NCI-H1694 treated with DMSO at 0.1 percent for 48 hours (cell line): ENCODE data around the gene ALPL.
"Not testable (repeated sequence)": the region's sequence is repeated elsewhere in the genome, so short reads cannot be mapped to it uniquely, and the experiment has no call there.

ENCODE experiments used
- DNase-seq: peaks from one replicate; lab custom pipeline; 2025; lab: John Stamatoyannopoulos, UW

The ALPL gene

DNA sequence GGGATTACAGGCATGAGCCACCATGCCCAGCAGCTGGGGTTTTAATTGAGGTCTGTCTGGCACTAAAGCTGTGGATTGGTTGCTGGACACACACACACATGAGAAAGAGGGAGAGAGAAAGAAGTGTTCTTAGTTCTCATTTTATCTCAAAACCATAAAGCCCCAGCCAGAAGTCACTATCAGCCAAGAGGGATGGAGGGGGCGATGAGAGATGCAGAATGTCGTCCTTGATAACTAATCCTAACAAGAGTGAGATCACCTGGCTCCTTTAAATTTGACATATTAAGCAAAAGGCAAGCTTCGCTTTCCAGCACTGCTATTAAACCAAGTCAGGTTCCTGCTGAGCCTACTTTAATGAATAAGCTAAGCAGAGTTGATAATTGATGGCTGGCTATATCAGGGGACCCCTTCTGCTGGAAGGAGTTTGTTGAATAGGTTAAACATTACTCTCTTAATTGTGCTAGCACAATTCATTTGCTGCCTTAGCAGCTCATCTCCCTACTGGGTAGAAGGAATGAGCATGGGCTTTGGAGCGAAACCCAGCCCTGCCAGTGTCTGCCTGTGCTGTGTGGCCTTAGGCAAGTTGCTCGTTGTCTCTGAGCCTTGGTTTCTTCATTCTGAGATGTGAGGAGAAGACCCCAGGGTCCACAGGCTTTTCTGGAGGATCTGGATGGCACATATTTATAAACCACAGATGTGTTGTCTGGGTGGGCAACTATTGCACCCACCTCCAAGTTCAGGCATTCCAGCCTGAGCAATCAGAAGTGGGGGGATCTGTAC, 50.8 kb downstream of the ALPL start:
- DNase-seq: no peak

DNA sequence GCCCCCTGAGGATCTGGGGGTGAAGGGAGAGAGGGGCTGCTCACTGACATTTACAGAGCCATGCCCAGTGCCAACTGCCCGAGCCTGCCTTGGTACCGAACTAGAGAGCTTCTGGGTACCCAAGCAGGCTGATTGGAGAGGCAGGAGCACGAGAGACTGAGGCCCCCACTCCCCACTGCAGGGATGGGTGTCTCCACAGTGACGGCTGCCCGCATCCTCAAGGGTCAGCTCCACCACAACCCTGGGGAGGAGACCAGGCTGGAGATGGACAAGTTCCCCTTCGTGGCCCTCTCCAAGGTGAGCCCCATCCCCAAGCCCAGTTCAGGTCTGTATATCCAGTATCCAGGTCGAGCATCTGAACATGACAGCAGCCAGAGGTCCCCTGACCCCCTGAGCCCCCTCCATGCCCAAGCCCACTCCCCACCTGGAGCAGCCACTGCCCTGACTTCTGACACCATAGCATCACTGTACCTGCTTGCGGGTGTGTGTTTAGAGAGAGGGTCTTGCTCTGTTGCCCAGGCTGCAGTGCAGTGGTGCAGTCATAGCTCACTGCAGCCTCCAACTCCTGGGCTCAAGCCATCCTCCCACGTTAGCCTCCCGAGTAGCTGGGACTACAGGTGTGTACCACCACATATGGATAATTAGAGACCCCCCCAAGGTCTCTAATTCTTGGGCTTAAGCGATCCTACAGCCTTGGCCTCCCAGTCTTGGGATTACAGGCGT, 51.9 kb downstream of the ALPL start:
- no peak for DNase-seq

DNA sequence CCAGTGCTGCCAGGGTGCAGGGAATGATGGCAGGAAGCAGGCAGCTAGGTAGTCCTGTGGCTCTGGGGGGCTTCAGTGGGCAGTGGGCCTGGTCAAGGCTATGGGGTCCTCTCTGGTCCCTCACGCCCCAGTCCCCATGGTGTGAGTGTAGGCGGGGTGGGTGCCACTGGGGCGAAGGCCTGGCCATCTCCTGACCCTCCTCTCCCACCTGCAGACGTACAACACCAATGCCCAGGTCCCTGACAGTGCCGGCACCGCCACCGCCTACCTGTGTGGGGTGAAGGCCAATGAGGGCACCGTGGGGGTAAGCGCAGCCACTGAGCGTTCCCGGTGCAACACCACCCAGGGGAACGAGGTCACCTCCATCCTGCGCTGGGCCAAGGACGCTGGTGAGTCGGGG, 53.7 kb downstream of the ALPL start:
- no peak for DNase-seq

DNA sequence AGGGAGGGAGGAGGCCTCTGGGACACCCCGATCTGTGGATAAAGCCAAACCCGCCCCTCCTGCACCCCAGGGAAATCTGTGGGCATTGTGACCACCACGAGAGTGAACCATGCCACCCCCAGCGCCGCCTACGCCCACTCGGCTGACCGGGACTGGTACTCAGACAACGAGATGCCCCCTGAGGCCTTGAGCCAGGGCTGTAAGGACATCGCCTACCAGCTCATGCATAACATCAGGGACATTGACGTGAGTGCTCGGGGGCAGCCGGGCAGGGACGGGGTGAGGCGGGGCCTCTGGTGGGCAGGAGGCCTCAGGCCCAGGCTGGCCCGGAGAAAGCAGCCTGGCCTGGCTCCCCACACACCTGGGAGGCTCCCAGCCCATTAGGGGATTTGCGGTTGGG, 54.7 kb downstream of the ALPL start:
- DNase-seq: no peak

DNA sequence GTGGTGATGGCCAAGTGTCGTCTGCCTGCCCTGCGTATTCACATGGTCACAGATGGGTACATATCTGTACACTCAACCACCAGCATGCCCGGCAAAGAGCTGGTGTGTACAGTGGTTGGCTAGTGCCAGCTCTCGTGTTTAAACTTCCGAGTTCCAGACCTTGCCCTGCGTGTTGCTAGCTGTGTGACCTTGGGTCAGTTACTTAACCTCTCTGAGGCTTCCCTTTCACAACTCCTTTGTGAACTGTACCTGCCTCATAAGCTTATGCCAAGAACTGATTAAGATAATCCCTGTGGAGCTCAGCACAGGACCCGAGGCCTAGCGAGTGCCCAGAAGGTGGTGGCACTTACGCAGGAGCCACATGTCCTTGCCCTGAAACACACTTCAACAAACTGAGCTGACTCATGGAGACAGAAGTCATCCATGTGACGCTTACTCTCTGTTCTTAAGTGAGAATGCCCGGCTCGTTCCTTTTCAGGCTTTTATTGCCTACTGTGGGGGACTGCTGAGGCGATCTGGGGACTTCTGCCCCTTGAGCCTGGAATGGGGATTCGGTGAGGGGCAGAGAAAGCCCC, 55.4 kb downstream of the ALPL start:
- no peak for DNase-seq

DNA sequence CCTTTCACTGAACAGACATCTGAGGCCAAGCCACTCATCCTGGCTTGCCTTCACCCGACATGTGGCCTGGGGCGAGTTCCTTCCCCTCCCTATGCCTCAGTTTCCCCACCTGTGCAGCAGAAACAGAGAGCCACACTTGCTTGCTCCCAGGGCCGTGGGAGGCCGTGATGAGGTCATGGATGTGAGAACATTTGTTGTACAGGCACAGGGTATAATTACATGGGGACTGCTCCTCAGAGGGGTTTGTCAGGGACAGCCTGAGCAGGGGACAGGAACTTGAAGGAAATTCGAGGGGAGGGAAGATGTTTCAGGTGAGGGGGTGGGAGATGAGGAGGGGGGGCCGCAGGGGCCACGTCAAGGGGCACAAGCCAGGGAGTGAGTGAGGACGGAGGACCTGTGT, 56.1 kb downstream of the ALPL start:
- DNase-seq: no peak

DNA sequence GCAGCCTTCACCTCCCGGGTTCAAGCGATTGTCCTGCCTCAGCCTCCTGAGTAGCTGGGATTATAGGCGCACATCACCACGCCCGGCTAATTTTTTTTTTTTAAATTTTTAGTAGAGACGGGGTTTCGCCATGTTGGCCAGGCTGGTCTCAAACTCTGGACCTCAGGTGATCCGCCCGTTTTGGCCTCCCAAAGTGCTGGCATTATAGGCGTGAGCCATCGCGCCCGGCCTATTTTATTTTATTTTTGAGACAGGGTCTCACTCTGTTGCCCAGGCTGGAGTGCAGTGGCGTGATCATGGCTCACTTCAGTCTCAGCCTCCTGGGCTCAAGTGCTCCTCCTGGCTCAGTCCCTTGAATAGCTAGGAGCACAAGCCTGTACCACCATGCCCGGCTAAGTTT, 57.1 kb downstream of the ALPL start:
- DNase-seq: not testable (repeated sequence)

DNA sequence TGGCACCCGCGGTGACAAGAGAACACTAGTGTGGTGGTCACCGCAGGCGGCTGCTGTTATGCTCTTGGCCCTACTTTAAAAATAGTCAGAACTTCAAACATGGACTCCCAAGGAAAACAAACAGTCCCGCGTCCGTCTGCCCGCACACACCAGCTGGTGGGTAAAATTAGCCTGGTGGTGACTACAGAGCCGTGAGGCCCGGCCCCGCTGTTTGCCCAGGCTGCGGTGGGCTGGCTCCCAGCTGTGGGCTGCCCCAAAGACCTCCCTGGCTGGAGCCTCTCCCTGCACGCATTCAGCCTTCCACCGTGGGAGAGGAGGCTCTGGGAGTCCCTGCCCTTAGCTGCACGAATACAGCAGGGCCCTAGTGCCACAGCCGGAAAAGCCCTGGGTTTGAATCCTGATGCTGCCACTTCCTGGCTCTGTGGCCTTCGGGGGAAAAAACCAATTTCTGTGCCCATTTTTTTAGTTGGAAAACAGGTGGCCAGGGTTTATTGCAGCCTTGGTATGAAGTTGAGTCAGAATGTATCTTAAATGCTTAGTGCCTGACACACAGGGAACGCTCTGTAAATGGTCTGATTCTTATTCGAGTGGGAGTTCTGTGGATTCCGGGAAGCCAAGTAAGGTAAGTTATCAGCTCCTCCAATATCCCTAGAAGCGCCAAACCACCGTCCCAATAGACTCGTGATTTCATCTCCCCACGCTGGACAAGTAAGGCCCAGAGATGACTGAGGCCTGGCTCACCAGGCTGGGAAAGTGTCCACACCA, 58.2 kb downstream of the ALPL start:
- no peak for DNase-seq

DNA sequence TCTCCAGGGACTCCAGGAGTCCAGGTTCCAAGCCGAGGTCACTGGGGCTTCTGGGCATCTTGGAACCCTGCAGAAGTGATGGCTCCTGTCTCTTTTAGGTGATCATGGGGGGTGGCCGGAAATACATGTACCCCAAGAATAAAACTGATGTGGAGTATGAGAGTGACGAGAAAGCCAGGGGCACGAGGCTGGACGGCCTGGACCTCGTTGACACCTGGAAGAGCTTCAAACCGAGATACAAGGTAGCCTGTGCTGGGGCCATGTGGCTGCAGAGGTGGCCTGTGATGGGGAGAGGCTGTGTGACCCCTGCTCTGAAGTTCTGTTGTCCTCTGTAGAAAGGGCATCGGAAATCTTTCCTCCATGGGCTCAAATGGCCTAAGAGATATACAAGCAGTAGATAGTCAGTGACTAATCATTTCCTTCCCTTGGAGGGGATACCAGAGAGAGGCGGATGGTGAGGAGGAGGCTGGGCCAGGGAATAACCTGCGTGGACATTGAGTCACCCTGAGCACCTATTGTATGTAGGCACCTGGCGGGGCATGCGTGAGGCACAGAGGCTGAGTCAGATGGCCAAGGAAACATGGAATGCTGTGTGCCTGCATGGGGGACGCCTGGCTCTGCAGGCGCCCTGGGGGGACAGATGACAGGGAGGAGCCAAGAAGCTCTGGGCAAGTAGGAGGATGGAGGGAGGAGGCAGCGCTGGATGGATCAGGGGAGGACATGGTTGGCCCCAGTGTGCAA, 59.0 kb downstream of the ALPL start:
- DNase-seq: no peak

DNA sequence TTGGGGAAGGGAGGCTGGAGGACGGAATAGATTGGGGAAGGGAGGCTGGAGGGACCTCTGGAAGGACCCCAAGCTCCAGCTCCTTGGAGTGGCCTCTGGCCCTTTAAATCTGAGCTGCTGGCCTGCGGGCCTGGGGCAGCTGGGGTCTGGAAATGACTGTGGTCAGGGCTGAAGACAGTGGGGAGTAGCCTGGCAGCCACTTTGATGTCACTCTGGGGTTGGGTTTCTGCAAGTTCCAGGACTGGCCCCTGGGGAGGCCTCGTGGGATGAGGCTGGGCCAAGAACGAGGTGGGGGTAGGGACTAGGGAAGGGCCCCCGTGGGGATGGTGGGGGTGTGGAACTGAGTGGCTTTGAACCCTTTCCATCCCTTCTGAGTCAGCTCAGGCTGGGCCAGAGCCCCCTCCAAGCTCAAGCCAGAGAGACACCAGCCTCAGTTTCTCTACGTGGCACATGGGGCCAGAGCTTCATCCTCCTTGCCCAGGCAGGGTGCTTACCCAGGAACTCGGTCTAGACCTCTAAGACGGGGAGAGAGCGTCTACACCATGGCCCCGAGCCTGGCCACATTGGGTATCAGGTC, 59.7 kb downstream of the ALPL start:
- no peak for DNase-seq

DNA sequence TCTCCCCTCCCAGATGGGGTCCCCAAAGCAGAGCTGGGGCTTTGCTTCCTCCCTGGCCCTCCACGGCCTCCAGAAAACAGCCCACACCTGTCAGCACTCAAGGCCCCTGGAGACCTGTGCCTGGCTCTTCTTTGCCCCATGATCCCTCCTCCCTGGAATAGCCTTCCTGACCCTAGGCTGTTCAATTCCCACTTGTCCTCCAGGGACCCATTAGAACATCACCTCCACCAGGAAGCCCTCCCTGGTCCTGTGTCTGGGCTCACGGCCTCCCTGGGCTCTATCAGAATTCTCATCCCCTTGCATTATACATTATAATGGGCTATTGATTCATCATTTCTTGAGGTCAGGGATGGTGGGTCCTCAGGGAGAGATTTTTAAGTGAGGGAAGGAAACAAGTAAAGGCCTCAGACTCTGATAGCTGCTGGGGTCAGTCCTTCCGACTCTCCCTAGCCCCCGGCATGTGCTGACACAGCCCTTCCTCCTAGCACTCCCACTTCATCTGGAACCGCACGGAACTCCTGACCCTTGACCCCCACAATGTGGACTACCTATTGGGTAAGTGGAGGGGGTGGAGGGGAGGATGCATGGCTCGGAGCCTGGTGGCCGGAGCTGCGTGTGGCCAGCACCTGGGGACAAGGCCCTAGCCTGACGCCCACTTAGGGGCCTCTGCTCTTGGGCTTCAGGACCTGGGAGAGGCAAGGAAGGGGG, 60.8 kb downstream of the ALPL start:
- no peak for DNase-seq

DNA sequence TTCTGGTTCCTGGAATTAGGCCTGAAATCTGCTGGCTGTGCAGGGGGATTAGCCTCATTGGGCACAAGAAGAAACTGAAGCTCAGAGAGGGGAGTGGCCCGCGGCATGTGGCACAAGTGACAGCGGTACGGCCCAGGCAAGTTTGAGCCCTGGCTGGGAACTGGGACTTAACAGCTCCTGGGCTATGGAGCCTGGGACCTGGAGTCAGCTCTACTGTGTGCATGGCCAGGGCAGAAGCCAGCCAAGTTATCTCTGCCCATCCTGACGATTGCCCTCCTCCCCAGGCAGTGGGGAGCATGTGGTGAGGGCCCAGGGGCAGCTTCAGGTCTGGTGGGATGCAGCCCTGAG, 61.3 kb downstream of the ALPL start:
- no peak for DNase-seq

DNA sequence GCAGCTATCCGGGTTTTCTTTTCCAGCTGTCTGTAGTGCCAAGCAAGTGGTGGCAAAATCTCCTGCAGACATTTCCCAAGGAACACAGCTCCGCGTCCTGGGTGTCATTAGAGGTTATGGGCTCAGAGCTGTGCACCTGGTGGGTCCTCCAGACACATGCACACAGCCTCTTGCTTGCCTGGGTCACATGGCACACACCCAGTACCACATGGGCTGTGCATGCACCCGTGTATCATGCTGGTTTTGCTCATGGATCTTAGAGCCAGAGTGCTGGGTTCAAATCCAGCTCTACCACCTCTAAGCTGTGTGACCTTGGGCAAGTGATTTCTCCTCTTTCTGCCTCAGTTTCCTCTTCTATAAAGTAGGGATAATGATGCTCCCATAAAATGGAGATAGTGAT, 61.7 kb downstream of the ALPL start:
- no peak for DNase-seq

DNA sequence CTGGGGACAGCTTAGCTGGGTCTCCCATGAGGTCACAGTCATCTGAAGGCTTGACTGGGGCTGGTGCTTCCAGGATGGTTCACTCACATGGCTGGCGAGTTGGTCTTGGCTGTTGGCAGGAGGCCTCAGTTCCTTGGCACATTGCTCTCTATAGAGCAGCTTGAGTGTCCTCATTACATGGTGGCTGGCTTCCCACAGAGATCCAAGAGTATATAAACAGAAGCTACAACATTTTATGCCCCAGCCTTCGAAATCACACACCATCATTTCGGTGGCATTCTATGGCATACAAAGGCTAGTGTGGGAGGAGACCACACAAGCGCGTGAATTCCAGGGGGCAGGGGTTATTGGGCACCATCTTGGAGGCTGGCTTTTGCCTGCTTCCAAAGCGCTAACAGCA, 63.0 kb downstream of the ALPL start:
- DNase-seq: peak; percentile 9

DNA sequence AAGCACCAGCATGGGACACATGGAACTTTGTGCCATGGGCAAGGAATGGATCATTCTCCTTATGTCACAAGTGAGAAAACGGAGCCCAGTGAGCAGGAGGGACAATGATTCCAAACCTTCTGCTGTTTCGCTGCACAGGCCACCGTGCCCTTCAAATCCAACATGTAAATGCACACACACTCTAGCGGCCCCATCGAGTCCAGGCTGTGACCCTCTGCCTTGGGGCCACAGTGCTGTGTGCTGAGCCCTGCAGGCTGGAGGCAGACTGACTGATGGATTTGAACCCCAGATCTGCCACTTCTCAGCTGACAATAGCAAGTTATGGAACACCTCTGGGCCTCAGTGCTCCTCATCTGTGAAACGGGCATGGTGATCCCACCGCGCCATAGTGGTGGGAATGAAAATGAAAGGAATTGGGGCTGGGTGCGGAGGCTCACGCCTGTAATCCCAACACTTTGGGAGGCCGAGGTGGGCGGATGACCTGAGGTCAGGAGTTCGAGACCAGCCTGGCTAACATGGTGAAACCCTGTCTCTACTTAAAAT, 63.6 kb downstream of the ALPL start:
- no peak for DNase-seq

DNA sequence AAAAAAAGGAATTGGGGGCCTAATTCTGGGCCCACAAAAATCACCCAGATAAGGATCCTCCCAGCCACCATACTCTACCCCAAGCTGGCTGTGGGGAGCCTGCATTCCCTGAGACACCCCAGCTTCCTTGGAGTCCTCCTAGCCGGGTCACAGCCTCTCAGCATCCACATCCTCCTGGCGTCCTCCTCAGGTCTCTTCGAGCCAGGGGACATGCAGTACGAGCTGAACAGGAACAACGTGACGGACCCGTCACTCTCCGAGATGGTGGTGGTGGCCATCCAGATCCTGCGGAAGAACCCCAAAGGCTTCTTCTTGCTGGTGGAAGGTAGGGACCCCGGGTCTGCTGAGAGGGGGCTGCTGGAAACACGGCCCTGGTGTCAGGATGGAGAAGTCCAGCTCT, 64.3 kb downstream of the ALPL start:
- DNase-seq: no peak

DNA sequence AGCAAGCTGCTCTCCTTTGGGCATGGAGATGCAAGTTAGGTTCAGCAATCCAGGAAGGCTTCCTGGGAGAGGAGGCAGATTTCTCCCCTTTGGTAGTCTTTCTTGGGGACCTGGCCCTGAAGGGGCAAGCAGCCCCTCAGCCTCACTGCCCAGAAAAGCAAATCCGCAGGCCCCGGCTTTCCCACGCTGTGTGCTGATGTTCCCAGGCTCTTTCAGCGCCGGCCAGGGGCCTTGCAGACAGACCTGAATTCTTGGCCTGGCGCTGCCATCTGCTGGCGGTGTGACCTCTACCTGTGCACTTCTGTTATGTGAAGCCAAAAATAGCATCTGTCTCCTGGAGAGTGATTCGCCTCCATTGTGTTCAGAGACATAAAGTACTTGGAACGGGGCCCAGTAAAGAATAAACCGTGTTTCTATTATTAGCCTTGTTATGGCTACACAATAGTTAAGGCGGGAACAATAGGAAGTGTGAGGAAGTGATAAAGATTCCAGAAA, 64.8 kb downstream of the ALPL start:
- peak; percentile 73 for DNase-seq

DNA sequence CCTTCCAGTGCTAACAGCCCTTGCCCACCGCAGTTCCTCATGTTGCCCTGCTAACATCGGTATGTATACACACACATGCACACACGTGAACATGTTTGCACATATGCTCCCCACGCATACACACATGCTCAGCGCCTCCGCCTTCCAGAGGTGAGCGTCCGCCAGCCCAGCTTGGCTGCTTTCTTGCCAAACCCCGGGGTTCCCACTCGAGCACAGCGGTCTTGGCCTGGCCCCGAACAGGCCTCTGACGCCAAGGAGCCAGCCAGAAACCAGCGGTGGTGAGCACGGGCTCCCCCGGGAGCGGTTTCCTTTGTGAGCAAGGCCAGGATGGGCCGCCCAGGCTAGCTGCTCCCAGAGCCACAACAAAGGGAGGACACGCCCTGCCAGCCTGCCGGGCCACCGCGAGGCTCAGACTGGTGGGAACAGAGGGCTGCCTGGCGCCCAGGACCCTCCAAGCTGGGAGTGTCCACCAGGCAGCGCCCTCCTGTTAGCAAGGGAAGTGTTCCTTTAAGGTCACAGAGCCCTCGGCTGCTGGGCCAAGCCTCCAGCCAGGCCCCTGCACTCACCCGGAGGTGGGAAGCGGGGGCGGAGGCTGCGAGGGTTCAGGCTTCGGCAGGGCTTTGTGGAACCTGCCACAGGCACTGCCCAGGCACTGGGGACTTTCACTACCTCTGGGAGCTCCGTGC, 65.4 kb downstream of the ALPL start:
- DNase-seq: no peak

DNA sequence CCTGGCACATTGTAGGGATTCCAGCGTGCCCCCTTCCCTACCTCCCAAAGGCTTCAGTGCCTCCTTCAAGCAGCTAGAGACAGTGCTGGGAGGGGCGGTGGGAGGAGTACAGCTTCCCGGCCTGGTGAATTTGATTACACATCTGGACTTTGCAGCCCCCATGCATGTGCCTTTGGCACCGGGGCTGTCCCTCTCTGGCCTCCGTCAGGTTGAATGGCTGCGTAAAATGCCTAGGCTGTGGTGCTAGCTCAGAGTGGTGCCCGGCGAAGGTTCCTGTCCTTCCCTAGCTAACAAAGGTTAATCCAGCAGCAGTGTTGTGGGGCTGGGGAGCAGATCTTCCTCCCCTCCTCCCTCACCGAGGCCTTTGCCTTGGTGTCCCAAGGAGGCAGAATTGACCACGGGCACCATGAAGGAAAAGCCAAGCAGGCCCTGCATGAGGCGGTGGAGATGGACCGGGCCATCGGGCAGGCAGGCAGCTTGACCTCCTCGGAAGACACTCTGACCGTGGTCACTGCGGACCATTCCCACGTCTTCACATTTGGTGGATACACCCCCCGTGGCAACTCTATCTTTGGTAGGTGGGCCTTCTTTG, 66.2 kb downstream of the ALPL start:
- no peak for DNase-seq
